ENCODE results near the gene SETD2. TPM values are rescaled to one million over a fixed set of nuclear protein-coding genes. Genes with fewer than 3 reads are reported as not detected.

Gene SETD2
- total RNA-seq, 2 donors from 2014 or later: 59.0 to 61.5 TPM

- Histone ChIP-seq H3K4me3 (ENCODE audit: low read length) (no peak overlapping the region), H3K27ac (ENCODE audit: low read depth, low read length) (no peak overlapping the region), H3K9ac (ENCODE audit: extremely low read depth, low read length, poor library complexity, severe bottlenecking) (no peak overlapping the region), H3K36me3 (ENCODE audit: control insufficient read depth, insufficient read depth, low read length) (peaks cover 16% of the 10 kb centered on the region), H3K4me1 (ENCODE audit: control insufficient read depth, insufficient read depth, low read length) (peaks cover 4% of the 10 kb centered on the region), H3K9me3 (ENCODE audit: control insufficient read depth, low read length) (no peaks in the 10 kb centered on the region), H3K27me3 (ENCODE audit: control insufficient read depth, insufficient read depth, low read length, poor library complexity, severe bottlenecking) (no peaks in the 10 kb centered on the region)
- Mint-ChIP-seq H3K4me3 (no peak overlapping the region), H3K4me1 (peaks cover 31% of the 10 kb centered on the region), H3K9me3 (no peaks in the 10 kb centered on the region), H3K36me3 (ENCODE audit: low read depth) (peaks cover 9% of the 10 kb centered on the region), H3K27ac (no peak overlapping the region), H3K27me3 (ENCODE audit: insufficient read depth) (no peaks in the 10 kb centered on the region)
- TF ChIP-seq, protein P1, sequence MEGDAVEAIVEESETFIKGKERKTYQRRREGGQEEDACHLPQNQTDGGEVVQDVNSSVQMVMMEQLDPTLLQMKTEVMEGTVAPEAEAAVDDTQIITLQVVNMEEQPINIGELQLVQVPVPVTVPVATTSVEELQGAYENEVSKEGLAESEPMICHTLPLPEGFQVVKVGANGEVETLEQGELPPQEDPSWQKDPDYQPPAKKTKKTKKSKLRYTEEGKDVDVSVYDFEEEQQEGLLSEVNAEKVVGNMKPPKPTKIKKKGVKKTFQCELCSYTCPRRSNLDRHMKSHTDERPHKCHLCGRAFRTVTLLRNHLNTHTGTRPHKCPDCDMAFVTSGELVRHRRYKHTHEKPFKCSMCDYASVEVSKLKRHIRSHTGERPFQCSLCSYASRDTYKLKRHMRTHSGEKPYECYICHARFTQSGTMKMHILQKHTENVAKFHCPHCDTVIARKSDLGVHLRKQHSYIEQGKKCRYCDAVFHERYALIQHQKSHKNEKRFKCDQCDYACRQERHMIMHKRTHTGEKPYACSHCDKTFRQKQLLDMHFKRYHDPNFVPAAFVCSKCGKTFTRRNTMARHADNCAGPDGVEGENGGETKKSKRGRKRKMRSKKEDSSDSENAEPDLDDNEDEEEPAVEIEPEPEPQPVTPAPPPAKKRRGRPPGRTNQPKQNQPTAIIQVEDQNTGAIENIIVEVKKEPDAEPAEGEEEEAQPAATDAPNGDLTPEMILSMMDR (conservative IDR thresholded peaks at IDR 0.05): no peak
- no peak for DNase-seq
- 95 to 100% methylated on average over 1 of the region's 1 CpG for WGBS, 2 experiments (ENCODE audit: insufficient coverage in 1 of 2, insufficient read length in 1 of 2)
Observed at GRCh38 chr3:47156396-47156795, 7.5 kb downstream of the SETD2 start.

DNA sequence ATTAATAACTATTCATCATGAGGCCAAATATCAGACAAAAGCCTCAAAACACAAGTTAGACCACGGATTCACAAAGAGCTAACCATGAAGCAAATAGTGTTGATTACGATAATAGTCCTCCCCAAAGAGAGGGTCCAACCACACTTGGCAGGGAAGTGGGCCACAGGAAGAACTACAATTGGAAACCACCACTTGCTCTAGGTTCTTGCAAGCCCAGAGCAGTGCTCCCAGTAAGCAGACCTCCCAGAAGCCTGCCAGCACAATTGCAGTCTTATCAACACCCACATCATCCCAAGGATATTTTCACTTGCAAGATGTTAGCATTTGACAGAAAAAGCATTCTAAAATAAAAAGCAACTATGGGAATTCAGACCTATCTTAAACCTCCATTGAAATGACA lies 11.3 kb downstream of the SETD2 start:
- no peak overlapping the region for H3K9ac ChIP-seq (ENCODE audit: extremely low read depth, low read length, poor library complexity, severe bottlenecking)
- no peaks in the 10 kb centered on the region for H3K9me3 ChIP-seq (ENCODE audit: control insufficient read depth, low read length)
- H3K27ac ChIP-seq (ENCODE audit: low read depth, low read length): no peak overlapping the region
- no peak overlapping the region for H3K4me3 ChIP-seq (ENCODE audit: low read length)
- H3K4me1 Mint-ChIP-seq: peaks cover 10% of the 10 kb centered on the region
- H3K27me3 ChIP-seq (ENCODE audit: control insufficient read depth, insufficient read depth, low read length, poor library complexity, severe bottlenecking): no peaks in the 10 kb centered on the region
- H3K36me3 Mint-ChIP-seq (ENCODE audit: low read depth): peaks cover 7% of the 10 kb centered on the region
- DNase-seq: no peak
- no peak overlapping the region for H3K27ac Mint-ChIP-seq
- H3K9me3 Mint-ChIP-seq: no peaks in the 10 kb centered on the region
- H3K36me3 ChIP-seq (ENCODE audit: control insufficient read depth, insufficient read depth, low read length): no peaks in the 10 kb centered on the region
- no peaks in the 10 kb centered on the region for H3K4me1 ChIP-seq (ENCODE audit: control insufficient read depth, insufficient read depth, low read length)
- H3K27me3 Mint-ChIP-seq (ENCODE audit: insufficient read depth): no peaks in the 10 kb centered on the region
- 90 to 100% methylated on average over 2 of the region's 2 CpGs for WGBS, 2 experiments (ENCODE audit: insufficient coverage in 1 of 2, insufficient read length in 1 of 2)
- TF ChIP-seq, protein P1 (conservative IDR thresholded peaks at IDR 0.05): no peak
- H3K4me3 Mint-ChIP-seq: no peak overlapping the region

- peaks cover 7% of the 10 kb centered on the region for H3K36me3 Mint-ChIP-seq (ENCODE audit: low read depth)
- TF ChIP-seq, protein P1 (conservative IDR thresholded peaks at IDR 0.05): no peak
- Histone ChIP-seq H3K4me3 (ENCODE audit: low read length) (no peak overlapping the region), H3K9ac (ENCODE audit: extremely low read depth, low read length, poor library complexity, severe bottlenecking) (no peak overlapping the region), H3K9me3 (ENCODE audit: control insufficient read depth, low read length) (no peaks in the 10 kb centered on the region), H3K27ac (ENCODE audit: low read depth, low read length) (no peak overlapping the region), H3K27me3 (ENCODE audit: control insufficient read depth, insufficient read depth, low read length, poor library complexity, severe bottlenecking) (no peaks in the 10 kb centered on the region), H3K36me3 (ENCODE audit: control insufficient read depth, insufficient read depth, low read length) (no peaks in the 10 kb centered on the region), H3K4me1 (ENCODE audit: control insufficient read depth, insufficient read depth, low read length) (no peaks in the 10 kb centered on the region)
- WGBS, 2 experiments (ENCODE audit: insufficient coverage in 1 of 2, insufficient read length in 1 of 2): 91% methylated on average over 1 of the region's 1 CpG; no CpG with 5 or more reads in 1 of the 2 experiments
- H3K4me1 Mint-ChIP-seq: peaks cover 10% of the 10 kb centered on the region
- H3K9me3 Mint-ChIP-seq: no peaks in the 10 kb centered on the region
- no peak overlapping the region for H3K27ac Mint-ChIP-seq
- H3K4me3 Mint-ChIP-seq: no peak overlapping the region
- DNase-seq: no peak
- H3K27me3 Mint-ChIP-seq (ENCODE audit: insufficient read depth): no peaks in the 10 kb centered on the region
Observed at GRCh38 chr3:47151836-47152235, 12.1 kb downstream of the SETD2 start.

All from endodermal cell (in vitro differentiated cells).